HUES6 (cell line): ENCODE results near the gene CPSF4L.

ENCODE experiments used
- H3K27ac ChIP-seq: 2 replicates; pipeline ENCODE4 v1.7.0; 2013; ENCODE audit warnings: low read depth, mild to moderate bottlenecking, low read length, inconsistent platforms
- H3K27me3 ChIP-seq: 2 replicates; pipeline ENCODE4 v1.6.1; 2013; ENCODE audit warnings: low read length; ENCODE audit not compliant: control insufficient read depth, insufficient read depth
- H3K36me3 ChIP-seq: 2 replicates; pipeline ENCODE4 v1.6.1; 2013; ENCODE audit warnings: low read length; ENCODE audit not compliant: control insufficient read depth, insufficient read depth
- H3K4me1 ChIP-seq: 2 replicates; pipeline ENCODE4 v1.6.1; 2013; ENCODE audit warnings: low read length; ENCODE audit not compliant: control insufficient read depth, insufficient read depth
- H3K4me3 ChIP-seq: 2 replicates; pipeline ENCODE4 v1.5.1; 2013; ENCODE audit warnings: low read depth, low read length
- H3K9ac ChIP-seq: one replicate; pipeline ENCODE4 v1.6.1; 2013; ENCODE audit warnings: mild to moderate bottlenecking, low read length
- H3K9me3 ChIP-seq: 2 replicates; pipeline ENCODE4 v1.6.1; 2013; ENCODE audit warnings: low read depth, low read length; ENCODE audit not compliant: control insufficient read depth, insufficient read depth

Gene CPSF4L

DNA sequence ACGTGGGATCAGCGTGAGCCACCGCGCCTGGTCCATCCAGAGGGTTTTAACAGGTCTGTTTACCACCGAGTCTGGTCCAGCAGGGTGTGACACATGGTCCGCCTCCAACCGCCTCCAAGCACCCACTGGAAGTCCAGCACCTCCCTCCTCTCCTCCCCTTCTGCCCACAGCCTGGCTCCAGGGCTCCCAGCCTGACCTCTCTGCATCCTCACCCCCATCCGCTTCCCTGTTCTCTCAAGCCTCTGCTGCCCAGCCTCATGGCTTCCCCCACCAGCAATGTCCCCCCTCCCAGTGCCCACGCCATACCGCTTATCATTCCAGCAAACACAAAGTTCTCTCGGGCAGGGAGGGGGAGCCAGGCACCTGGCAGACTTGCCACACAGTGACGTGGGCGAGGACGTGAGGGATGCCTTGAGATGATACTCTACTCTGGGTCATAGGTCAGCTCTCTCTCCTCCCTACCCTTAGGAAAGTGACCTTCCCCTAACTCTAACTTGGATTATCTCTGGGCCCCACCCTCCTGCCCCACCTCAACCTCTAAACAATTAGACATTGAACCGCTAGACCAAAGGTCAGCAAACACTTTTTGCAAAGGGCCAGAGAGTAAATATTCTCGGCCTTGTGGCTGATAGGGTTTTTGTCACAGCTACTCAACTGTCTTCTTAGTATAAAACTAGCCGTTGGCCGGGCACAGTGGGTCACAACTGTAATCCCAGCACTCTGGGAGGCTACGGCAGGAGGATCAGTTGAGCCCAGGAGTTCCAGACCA is 27.0 kb upstream of the CPSF4L start:
- H3K9ac ChIP-seq, result no peak overlapping the region
- no peak overlapping the region for H3K27ac ChIP-seq

GRCh38 chr17:73286863-73287296 is 25.2 kb upstream of the CPSF4L start:
- no peaks in the 10 kb centered on the region for H3K9me3 ChIP-seq
- no peak overlapping the region for H3K9ac ChIP-seq
- H3K4me1 ChIP-seq, result peaks cover 38% of the 10 kb centered on the region
- H3K27me3 ChIP-seq, result no peaks in the 10 kb centered on the region
- H3K4me3 ChIP-seq, result no peak overlapping the region
- H3K36me3 ChIP-seq, result peaks cover 13% of the 10 kb centered on the region
- no peak overlapping the region for H3K27ac ChIP-seq

More for the DNA sequence above, 27.0 kb upstream of the CPSF4L start:
- Histone ChIP-seq H3K9me3 (no peaks in the 10 kb centered on the region), H3K4me3 (no peak overlapping the region), H3K36me3 (peaks cover 13% of the 10 kb centered on the region), H3K27me3 (no peaks in the 10 kb centered on the region), H3K4me1 (peaks cover 41% of the 10 kb centered on the region)

GRCh38 chr17:73285916-73286862 is 24.5 kb upstream of the CPSF4L start:
- H3K4me1 ChIP-seq, result peaks cover 31% of the 10 kb centered on the region
- H3K9me3 ChIP-seq, result no peaks in the 10 kb centered on the region
- no peak overlapping the region for H3K4me3 ChIP-seq
- H3K27me3 ChIP-seq, result no peaks in the 10 kb centered on the region
- H3K9ac ChIP-seq, result no peak overlapping the region
- H3K27ac ChIP-seq, result no peak overlapping the region
- H3K36me3 ChIP-seq, result peaks cover 13% of the 10 kb centered on the region

- H3K4me3 ChIP-seq, result no peak overlapping the region
These were observed 23.9 kb upstream of the CPSF4L start for GRCh38 chr17:73285603-73285908.

DNA sequence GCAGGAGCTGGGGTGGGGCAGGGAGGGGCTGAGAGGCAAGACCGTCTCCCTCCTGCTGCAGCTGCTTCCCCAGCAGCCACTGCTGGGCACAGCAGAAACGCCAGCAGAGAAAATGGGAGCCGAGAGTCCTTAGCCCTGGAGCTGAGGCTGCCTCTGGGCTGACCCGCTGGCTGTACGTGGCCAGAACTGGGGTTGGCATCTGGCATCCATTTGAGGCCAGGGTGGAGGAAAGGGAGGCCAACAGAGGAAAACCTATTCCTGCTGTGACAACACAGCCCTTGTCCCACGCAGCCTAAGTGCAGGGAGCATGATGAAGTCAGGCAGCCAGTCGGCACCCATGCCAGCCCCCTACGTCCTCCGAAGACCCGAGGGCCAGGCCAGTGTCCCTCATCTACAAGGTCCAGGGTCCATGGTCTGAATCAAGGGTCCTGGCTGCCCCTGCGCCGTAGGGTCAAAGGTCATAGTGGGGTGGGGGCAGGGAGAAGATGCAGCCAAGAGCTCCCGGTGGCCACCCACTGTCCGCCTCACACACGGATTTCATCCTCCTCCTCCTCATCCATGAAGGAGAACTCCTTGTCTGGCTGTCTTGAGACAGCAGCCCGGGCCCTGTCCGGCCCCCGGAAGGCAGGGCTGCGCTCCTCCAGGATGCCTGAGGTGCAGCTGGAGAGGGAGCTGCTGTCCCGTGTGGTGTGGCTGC is 23.4 kb upstream of the CPSF4L start:
- H3K4me3 ChIP-seq, result no peak overlapping the region
- no peaks in the 10 kb centered on the region for H3K27me3 ChIP-seq
- H3K9ac ChIP-seq, result no peak overlapping the region
- no peak overlapping the region for H3K27ac ChIP-seq
- H3K36me3 ChIP-seq, result peaks cover 13% of the 10 kb centered on the region
- H3K9me3 ChIP-seq, result no peaks in the 10 kb centered on the region
- peaks cover 25% of the 10 kb centered on the region for H3K4me1 ChIP-seq

More at GRCh38 chr17:73285603-73285908, 23.9 kb upstream of the CPSF4L start:
- no peak overlapping the region for H3K27ac ChIP-seq
- H3K36me3 ChIP-seq, result peaks cover 13% of the 10 kb centered on the region
- H3K4me1 ChIP-seq, result peaks cover 28% of the 10 kb centered on the region
- no peaks in the 10 kb centered on the region for H3K27me3 ChIP-seq
- no peaks in the 10 kb centered on the region for H3K9me3 ChIP-seq
- no peak overlapping the region for H3K9ac ChIP-seq

GRCh38 chr17:73284354-73284753 is 22.7 kb upstream of the CPSF4L start:
- Histone ChIP-seq H3K27me3 (no peaks in the 10 kb centered on the region), H3K9me3 (no peaks in the 10 kb centered on the region), H3K4me3 (no peak overlapping the region), H3K36me3 (peaks cover 13% of the 10 kb centered on the region), H3K9ac (no peak overlapping the region), H3K27ac (no peak overlapping the region), H3K4me1 (peaks cover 25% of the 10 kb centered on the region)

- Histone ChIP-seq H3K27me3 (no peaks in the 10 kb centered on the region), H3K36me3 (peaks cover 13% of the 10 kb centered on the region), H3K9me3 (no peaks in the 10 kb centered on the region), H3K4me1 (peaks cover 24% of the 10 kb centered on the region), H3K9ac (no peak overlapping the region), H3K27ac (no peak overlapping the region), H3K4me3 (no peak overlapping the region)
These were observed 22.2 kb upstream of the CPSF4L start for GRCh38 chr17:73283841-73284282.

DNA sequence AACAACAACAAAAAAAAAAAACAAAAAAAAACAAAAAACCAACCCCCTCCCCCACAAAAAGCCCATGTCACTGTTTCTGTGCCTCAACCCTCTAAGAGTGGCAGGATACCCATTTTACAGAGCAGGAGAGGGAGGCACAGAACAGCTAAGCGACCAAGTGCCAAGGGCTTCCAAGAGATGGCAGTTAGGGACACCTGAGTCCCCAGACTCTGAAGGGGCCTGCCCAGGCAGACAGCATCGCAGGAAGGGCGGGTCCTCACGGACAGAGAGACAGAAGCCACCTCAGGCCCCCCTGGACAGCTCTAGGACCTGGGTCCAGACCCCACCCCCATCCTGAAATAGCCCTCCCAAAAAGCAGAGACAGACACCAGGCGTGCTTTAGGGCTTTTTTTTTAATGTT is 21.6 kb upstream of the CPSF4L start:
- Histone ChIP-seq H3K9ac (no peak overlapping the region), H3K4me3 (no peak overlapping the region), H3K27ac (no peak overlapping the region)

GRCh38 chr17:73282629-73283028 is 20.9 kb upstream of the CPSF4L start:
- Histone ChIP-seq H3K4me3 (no peak overlapping the region), H3K36me3 (peaks cover 13% of the 10 kb centered on the region), H3K9me3 (no peaks in the 10 kb centered on the region), H3K27me3 (no peaks in the 10 kb centered on the region), H3K27ac (no peak overlapping the region), H3K4me1 (peaks cover 25% of the 10 kb centered on the region), H3K9ac (no peak overlapping the region)

More for the DNA sequence above, 21.6 kb upstream of the CPSF4L start:
- H3K36me3 ChIP-seq, result peaks cover 13% of the 10 kb centered on the region
- no peaks in the 10 kb centered on the region for H3K27me3 ChIP-seq
- H3K9me3 ChIP-seq, result no peaks in the 10 kb centered on the region
- peaks cover 25% of the 10 kb centered on the region for H3K4me1 ChIP-seq

DNA sequence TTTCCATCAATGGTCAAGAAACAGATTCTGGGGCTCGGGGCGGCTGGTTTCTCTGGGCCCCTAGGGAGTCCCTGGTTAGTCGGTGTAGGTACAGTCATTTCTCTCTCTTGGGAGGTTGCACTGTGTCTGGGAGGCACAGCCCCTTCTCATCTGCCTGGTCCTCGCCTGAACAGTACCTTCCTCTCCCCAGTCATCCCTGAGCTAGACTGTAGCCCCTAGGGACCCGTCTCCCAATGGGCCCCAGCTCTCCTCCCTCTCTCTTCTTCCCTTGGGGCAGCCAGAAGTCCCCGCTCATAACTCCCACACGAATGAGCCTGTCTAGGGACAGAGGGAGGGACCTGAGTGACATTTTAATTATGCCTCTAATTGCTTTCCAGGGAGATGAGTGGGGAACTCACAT is 20.2 kb upstream of the CPSF4L start:
- Histone ChIP-seq H3K4me1 (peaks cover 23% of the 10 kb centered on the region), H3K27me3 (no peaks in the 10 kb centered on the region), H3K4me3 (no peak overlapping the region), H3K36me3 (peaks cover 13% of the 10 kb centered on the region), H3K9me3 (no peaks in the 10 kb centered on the region), H3K9ac (no peak overlapping the region), H3K27ac (no peak overlapping the region)
